HepG2 (cell line): ENCODE results near the gene PCGF3. TPM values are rescaled to one million over a fixed set of nuclear protein-coding genes. Genes with fewer than 3 reads are reported as not detected.

Experiments used
- CBFB ChIP-seq: sonication (generic); formaldehyde crosslinking; IDR thresholded peaks from 2 replicates; pipeline ENCODE4 v1.4.0; 2020; ENCODE audit warnings: missing genetic modification reagents
- DNMT3B ChIP-seq: conservative IDR thresholded peaks from 2 replicates; pipeline ENCODE4 v1.6.1; 2016; ENCODE audit warnings: missing biosample characterization, control low read depth
- GLI4 ChIP-seq: sonication (generic); formaldehyde crosslinking; IDR thresholded peaks from 2 replicates; pipeline ENCODE4 v1.5.1; 2020; ENCODE audit warnings: missing genetic modification reagents, mild to moderate bottlenecking, moderate library complexity, borderline replicate concordance
- HDAC6 ChIP-seq: fragments of 200-600 bp; sonication (generic); IDR thresholded peaks from 2 replicates; pipeline ENCODE4 v1.7.0; 2017; ENCODE audit warnings: mild to moderate bottlenecking, antibody characterized with exemption, low read length, low read depth
- IKZF1 ChIP-seq: fragments of 450-650 bp; IDR thresholded peaks from 2 replicates; pipeline ENCODE4 v1.7.1; 2016
- MAX ChIP-seq: IDR thresholded peaks from 2 replicates; pipeline ENCODE4 v1.6.1; 2012; ENCODE audit warnings: inconsistent platforms
- MXD1 ChIP-seq: sonication (generic); formaldehyde crosslinking; IDR thresholded peaks from 2 replicates; pipeline ENCODE4 v1.4.0; 2020; ENCODE audit warnings: mild to moderate bottlenecking, missing genetic modification reagents
- NR3C1 ChIP-seq: sonication (generic); formaldehyde crosslinking; IDR thresholded peaks from 2 replicates; pipeline ENCODE4 v1.4.0; 2020; ENCODE audit warnings: missing genetic modification reagents
- SNRNP70 ChIP-seq: fragments of 200-400 bp; formaldehyde crosslinking; IDR thresholded peaks from 2 replicates; pipeline ENCODE4 v1.6.1; 2017; ENCODE audit warnings: mild to moderate bottlenecking, low read depth, low read length, moderate library complexity
- TBP ChIP-seq: sonication (generic); formaldehyde crosslinking; IDR thresholded peaks from 2 replicates; pipeline ENCODE4 v1.5.0; 2020; ENCODE audit warnings: missing genetic modification reagents
- U2AF2 ChIP-seq: fragments of 200-400 bp; formaldehyde crosslinking; IDR thresholded peaks from 2 replicates; pipeline ENCODE4 v1.6.1; 2017; ENCODE audit warnings: low read depth, mild to moderate bottlenecking, low read length
- XBP1 ChIP-seq: sonication (generic); formaldehyde crosslinking; IDR thresholded peaks from 2 replicates; pipeline ENCODE4 v1.5.0; 2020; ENCODE audit warnings: missing genetic modification reagents
- XRCC5 ChIP-seq: fragments of 200-400 bp; formaldehyde crosslinking; optimal IDR thresholded peaks from 2 replicates; pipeline ENCODE3; 2017; ENCODE audit warnings: mild to moderate bottlenecking, low read length
- ZFP1 ChIP-seq: IDR thresholded peaks from 2 replicates; pipeline ENCODE4 v1.6.1; 2016
- ZNF30 ChIP-seq: sonication (generic); formaldehyde crosslinking; IDR thresholded peaks from 2 replicates; pipeline ENCODE4 v1.5.0; 2020; ENCODE audit warnings: mild to moderate bottlenecking, missing genetic modification reagents
- ZNF354B ChIP-seq: sonication (generic); formaldehyde crosslinking; IDR thresholded peaks from 2 replicates; pipeline ENCODE4 v1.8.0; 2022; ENCODE audit warnings: mild to moderate bottlenecking, missing genetic modification reagents
- ZNF383 ChIP-seq: sonication (generic); formaldehyde crosslinking; IDR thresholded peaks from 2 replicates; pipeline ENCODE4 v1.4.0; 2020; ENCODE audit warnings: missing genetic modification reagents, mild to moderate bottlenecking, borderline replicate concordance
- ZNF407 ChIP-seq: sonication (generic); formaldehyde crosslinking; IDR thresholded peaks from one replicate; pipeline ENCODE4 v1.5.1; 2020; ENCODE audit warnings: mild to moderate bottlenecking, missing genetic modification reagents; ENCODE audit errors: not compliant biosample characterization
- ZNF564 ChIP-seq: sonication (generic); formaldehyde crosslinking; IDR thresholded peaks from 2 replicates; pipeline ENCODE4 v1.8.1; 2023; ENCODE audit warnings: mild to moderate bottlenecking, missing genetic modification reagents
- ZNF605 ChIP-seq: sonication (generic); formaldehyde crosslinking; IDR thresholded peaks from 2 replicates; pipeline ENCODE4 v1.8.0; 2022; ENCODE audit warnings: mild to moderate bottlenecking, missing genetic modification reagents
- ZNF766 ChIP-seq: sonication (generic); formaldehyde crosslinking; IDR thresholded peaks from 2 replicates; pipeline ENCODE4 v1.5.0; 2020; ENCODE audit warnings: missing genetic modification reagents, borderline replicate concordance
- polyA plus RNA-seq, 8 experiments: library from polyadenylated mRNA; depleted of rRNA in 3 of 8; stranded (reverse) in 7 of 8; unstranded in 1 of 8; fragments of >200 nt; fragmentation: Illumina TruSeq in 4 of 8; extraction: Trizol in 4 of 8; gene quantifications; 2 replicates each; pipeline versions ENCODE4 v1.2.1 to v1.2.3, GENCODE V29; 2011 to 2016; ENCODE audit warnings: low read depth in 4 of 8, missing spikeins in 1 of 8, mixed read lengths in 1 of 8; ENCODE audit not compliant: insufficient read depth in 1 of 8
- total RNA-seq, 5 experiments: library from RNA; depleted of rRNA; stranded (reverse); fragments of >200 nt; fragmentation: Illumina TruSeq; extraction: Trizol; gene quantifications; 2 replicates each; pipeline ENCODE4 v1.2.3, GENCODE V29; 2016; ENCODE audit warnings: low read depth in 1 of 5

PCGF3 gene
- total and polyA plus RNA-seq, 2 of the 13 experiments (the other 11 are each of a cell fraction or from before 2014, with no cell fraction given) = 28.6 to 66.2 TPM

DNA sequence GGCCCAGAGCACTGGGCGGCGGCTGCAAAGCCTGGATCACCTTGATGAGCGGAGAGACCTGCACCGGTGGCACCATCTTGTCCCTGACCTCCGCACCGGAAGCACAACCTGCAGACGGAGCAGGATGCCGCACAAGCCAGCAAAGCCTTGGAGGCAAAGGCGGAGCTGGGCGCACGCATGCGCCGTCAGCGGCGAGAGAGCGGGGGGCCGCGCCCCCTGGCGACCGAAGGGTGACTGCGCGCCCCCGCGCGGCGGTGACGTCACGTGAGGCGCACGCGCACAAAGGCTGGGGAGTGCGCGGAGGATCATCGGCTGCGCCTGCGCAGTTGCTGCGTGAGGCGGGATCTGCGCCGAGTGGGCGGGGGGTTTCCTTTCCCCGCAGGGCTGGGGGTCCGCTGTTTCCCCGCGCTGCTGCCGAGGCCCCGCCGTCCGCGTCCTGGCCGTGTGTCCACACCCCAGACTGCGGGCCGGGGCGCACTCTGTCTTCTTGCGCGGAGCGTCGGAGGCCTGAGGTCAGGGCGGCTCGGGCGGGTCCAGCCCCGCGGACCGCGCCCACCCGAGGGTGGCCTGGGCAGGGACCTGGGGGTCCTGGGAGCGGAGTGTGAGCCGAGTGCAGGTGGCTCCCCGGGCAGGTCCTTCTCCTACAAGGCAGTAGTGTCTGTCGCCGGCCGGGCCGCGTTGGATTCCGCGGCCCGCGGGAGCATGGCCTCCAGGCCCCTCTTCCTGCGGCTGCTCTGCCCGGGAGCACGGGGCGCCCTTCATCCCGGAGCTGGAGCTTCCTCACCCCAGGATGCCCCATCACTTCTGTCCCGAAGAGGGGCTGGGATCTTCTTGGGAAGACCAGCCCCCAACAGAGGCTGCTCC lies 31.2 kb upstream of the PCGF3 start, which contains the start of the genes ATP5ME and MYL5 (continued):
- TF ChIP-seq CBFB = peak; percentile 66
- peak; percentile 58; the same call in 1 of the 2 replicates for TF ChIP-seq ZFP1 (CRISPR knock-in tag)
- no peak for TF ChIP-seq TBP
- TF ChIP-seq DNMT3B = no peak
- no peak for TF ChIP-seq SNRNP70
- no peak for TF ChIP-seq XBP1 (CRISPR knock-in tag)
- TF ChIP-seq ZNF605 (CRISPR knock-in tag) = no peak
- TF ChIP-seq IKZF1 = no peak
- TF ChIP-seq MAX = no peak
- TF ChIP-seq ZNF383 (CRISPR knock-in tag) = 0 out of 2 replicates have a peak, but pooled peaks have one; percentile 60
- TF ChIP-seq ZNF30 (CRISPR knock-in tag) = 0 out of 2 replicates have a peak, but pooled peaks have one; percentile 56
- no peak for TF ChIP-seq HDAC6
- peak; percentile 83 for TF ChIP-seq ZNF407
- peak; percentile 62; the same call in 1 of the 2 replicates for TF ChIP-seq ZNF564 (CRISPR knock-in tag)
- TF ChIP-seq U2AF2 = 0 out of 2 replicates have a peak, but pooled peaks have one; percentile 54
- TF ChIP-seq XRCC5 = peak; percentile 90
- TF ChIP-seq ZNF354B = no peak
- peak; percentile 63 for TF ChIP-seq MXD1
- no peak for TF ChIP-seq NR3C1 (CRISPR knock-in tag)
- no peak for TF ChIP-seq ZNF766 (CRISPR knock-in tag)
- TF ChIP-seq GLI4 (CRISPR knock-in tag) = peak; percentile 57; the same call in 1 of the 2 replicates
